DMS 273 (cell line): ENCODE measurements around the gene TMPRSS11D.

Experiments
- DNase-seq: peaks from one replicate; lab custom pipeline; 2025; ENCODE audit not compliant: unreplicated experiment; lab: John Stamatoyannopoulos, UW

Gene TMPRSS11D

DNA sequence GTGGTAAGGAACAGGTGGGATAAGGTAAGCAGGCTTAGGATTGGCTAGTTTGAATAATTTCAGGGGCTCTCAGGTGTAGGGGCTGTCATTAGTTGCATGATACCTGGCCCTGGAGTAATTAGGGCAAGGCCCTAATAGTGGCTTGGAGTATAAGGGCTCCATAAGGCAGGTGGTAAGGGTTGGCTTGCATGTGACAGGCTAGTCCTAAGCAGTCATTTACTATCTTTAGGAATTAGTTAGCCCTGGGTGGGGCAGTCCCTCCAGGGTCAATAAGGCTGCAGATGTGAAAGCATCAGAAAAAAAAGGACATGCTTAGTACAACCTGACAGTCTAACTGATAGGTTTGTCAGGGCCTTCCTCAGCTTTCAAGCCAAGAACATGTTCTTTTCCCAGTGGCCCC lies 7.8 kb upstream of the TMPRSS11D start:
- DNase-seq = no peak

GRCh38 chr4:67886281-67886680 lies 2.5 kb upstream of the TMPRSS11D start:
- DNase-seq = no peak

DNA sequence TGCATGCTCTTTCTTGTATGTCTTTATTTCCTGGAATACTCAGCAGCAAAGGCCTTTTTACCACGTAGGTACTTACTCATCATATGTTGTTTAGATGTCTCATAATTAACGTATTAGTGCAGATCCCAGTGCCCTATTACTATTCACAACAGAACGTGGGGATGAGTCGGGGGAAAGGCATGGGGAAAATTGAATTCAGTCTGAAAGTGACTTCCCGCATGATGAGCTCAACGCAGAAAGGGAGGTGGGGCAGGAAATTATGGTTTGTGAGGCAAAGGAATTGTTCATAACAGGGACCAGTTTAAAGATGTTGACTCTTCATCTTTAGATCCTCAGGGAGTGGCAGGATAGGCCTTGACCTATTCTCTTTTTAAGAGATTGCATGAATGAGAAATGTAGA lies 2.0 kb upstream of the TMPRSS11D start:
- DNase-seq = peak; percentile 0

DNA sequence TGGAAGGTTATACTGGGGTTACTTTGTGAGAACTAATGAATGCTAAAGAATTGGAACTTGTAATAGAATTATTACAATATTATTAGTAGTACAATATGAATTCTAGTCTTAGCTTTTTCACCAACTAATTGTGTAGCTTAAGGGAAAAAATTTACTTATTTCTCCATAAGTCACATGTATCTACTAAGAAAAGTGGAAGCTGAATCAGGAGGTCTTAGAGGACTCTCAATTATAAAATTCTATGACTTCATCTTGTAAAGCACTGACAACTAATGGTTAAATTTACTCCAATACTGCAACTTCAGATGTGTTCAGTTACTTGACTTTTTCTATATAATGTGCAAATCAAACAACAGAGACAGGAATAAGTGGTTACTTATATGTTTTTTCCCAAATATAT lies 899 bp upstream of the TMPRSS11D start:
- DNase-seq = no peak

- no peak for DNase-seq
These were observed 344 bp downstream of the TMPRSS11D start for GRCh38 chr4:67883458-67883857.

- peak; percentile 65 for DNase-seq
These were observed 2.8 kb downstream of the TMPRSS11D start for GRCh38 chr4:67880866-67881610.

DNA sequence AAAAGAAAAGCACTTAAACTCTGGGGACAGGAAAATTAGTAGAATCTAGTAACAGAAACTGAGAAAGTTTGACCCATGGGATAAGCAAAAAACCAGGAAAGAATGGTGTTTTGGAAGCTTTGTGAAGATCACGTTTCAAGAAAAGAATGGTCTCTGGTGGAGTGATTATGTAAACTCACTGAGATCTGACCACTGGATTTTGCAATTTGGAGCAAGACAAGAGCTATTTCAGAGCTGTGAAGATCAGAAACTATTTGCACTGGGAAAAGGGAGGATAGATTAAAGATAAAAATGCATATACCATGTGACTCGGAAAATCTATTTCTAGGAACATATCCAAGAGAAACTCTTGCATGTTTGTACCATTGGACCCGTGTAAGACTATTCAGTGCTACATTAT lies 4.3 kb downstream of the TMPRSS11D start:
- no peak for DNase-seq

DNA sequence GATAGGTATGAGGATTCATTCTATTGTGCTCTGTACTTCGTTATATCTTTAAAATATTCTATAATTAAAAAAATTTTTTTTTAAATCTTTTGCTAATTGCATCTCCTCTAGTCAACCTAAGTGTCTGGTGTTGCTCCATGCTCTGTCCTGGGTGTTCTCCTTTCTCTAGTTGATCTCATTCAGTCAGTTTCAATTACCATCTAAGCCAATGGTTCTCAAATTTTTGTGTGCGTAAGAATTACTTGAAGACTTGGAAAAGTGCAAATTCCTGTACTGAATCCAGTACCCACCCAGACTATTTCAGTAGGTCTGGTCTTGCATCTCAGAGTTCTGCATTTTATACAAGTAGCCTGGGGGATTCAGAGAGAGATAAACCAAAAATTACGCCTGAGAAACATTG lies 6.7 kb downstream of the TMPRSS11D start:
- DNase-seq = no peak

- DNase-seq = no peak
These were observed 8.8 kb downstream of the TMPRSS11D start for GRCh38 chr4:67874986-67875385.

DNA sequence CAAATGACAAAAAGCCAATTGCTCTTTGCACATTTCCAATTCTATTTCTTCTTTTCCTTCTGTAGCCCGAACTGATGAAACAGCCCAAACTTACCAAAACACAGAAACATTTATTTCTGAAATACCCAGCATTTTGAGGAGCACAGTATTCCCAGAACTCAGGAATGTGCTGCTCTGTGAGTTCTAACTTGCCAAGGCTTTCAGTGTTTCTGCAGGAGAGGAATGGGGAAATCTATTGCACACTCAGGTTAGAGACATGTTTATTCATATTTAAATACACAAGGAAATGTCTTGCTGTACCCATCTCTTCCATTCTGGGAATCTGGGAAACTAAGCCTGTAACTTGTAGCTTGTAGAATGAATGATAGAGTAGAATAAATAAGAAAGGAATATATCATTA lies 10.7 kb downstream of the TMPRSS11D start:
- no peak for DNase-seq

GRCh38 chr4:67871867-67872266 lies 11.9 kb downstream of the TMPRSS11D start:
- DNase-seq = peak; percentile 60

- no peak for DNase-seq
These were observed 14.1 kb downstream of the TMPRSS11D start for GRCh38 chr4:67869580-67870190.

GRCh38 chr4:67861513-67861912 lies 22.3 kb downstream of the TMPRSS11D start:
- DNase-seq = no peak

DNA sequence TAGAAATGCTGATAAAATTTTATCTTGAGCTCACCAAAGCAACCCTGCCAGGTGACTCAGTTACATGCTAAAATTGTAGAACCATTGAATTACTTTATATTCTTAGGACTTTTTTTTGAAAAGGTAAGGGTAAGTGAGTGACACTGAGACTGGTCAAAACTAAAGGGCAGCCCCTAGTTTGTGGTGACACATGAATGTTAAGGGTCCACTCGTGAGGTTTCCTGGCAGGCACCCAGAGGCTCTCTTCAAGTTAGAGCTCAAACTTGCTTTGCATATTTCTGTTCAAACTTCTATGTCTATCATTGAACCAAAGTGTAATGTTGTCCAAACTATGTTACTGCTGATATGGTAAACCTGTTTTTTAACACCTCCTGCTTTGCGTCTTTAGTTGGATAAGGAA lies 30.5 kb downstream of the TMPRSS11D start:
- DNase-seq = no peak

GRCh38 chr4:67820903-67821302 lies 62.9 kb downstream of the TMPRSS11D start:
- no peak for DNase-seq

GRCh38 chr4:67810011-67810410 lies 73.8 kb downstream of the TMPRSS11D start:
- no peak for DNase-seq

DNA sequence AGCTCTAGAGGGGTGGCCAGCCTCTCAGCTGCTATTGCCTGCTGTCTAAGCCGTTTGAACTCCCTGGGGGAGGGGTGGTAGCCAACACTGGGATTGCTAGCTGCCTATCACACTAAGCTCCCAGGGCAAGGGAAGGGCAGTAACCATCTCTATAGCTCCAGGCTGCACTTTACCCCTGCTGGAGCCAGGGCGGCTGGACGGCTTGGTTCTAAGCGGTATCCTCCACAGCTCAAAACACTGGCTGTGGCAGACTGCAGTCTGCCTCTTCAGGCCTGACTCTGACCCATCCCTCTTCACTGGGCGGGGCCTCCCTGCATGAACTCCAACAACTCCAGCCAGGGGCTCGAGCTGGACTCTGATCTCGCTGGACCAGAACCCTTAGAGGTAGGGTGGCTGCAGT lies 74.3 kb downstream of the TMPRSS11D start:
- DNase-seq = no peak

- DNase-seq = no peak
These were observed 87.0 kb downstream of the TMPRSS11D start for GRCh38 chr4:67796810-67797209.

DNA sequence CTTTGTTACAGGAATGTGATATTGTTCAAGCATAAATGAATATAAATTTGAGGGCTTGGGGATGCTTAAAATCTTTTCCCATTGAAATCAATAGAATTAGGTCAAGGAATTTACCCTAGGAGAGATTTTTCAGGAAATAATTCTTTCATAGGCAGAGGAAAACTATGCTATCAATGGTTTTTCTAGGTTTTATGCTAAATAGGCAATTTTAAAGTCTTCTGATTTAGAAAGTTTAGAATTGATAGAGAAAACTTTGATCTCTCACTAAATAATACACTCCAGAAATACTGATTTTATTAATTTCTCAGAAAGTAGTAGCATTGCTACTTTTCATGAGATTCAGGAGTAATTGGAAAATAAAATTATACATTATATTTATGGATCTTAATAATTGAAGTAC lies 93.1 kb downstream of the TMPRSS11D start:
- no peak for DNase-seq

GRCh38 chr4:67787311-67787710 lies 96.5 kb downstream of the TMPRSS11D start:
- DNase-seq = no peak

DNA sequence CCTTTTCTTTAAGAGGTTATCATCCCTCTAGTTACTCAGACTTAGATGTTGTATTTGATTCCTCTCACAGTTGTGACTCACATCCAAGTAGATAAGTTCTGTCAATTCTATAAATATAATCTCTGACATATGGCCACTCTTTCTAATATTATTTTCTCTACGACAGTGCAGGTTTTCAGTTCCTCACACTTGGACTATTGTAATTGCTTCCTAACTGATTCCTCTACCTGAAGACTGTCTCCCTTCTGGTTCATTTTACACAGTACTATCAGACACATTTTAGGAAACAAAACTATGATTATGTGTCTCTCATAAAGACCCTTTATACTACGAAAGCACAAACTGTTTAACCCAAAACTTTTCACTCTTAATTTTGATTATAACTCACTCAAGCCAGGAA lies 98.3 kb downstream of the TMPRSS11D start:
- DNase-seq = no peak

DNA sequence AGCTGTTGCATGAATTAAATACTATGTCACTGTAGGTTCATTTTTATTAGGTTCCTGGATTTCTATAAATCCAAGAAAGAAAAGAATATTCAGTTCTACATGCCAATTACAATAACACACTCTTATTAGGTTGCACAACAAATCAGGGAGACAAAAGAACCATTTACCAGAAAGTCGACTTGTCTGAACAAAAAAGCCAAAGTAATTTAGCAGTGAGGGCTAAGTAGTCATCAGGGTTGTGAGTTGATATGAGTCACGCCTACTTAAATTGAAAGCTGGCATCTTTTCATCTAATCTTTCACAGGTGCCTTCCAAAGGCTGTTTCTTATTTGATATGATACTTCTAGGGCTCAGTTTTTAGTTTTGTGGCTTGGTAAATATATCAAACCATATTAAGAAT lies 104.2 kb downstream of the TMPRSS11D start:
- peak; percentile 57 for DNase-seq

GRCh38 chr4:67776746-67777145 lies 107.1 kb downstream of the TMPRSS11D start:
- peak; percentile 55 for DNase-seq
